HTR-8/SVneo (cell line): ENCODE data around the gene RAB25.

Source experiments
- DNase-seq: peaks from one replicate; pipeline ENCODE4 v3.0.0; 2011; ENCODE audit warnings: low spot score, mixed read lengths; ENCODE audit not compliant: insufficient read length
- FAIRE-seq: peaks from 2 replicates; lab custom pipeline; 2011; peaks lifted over from hg19 to GRCh38; lab: Jason Lieb, UNC

RAB25 gene

GRCh38 chr1:156097499-156098178 is 36.7 kb downstream of the RAB25 start:
- no peak for FAIRE-seq
- no peak for DNase-seq

DNA sequence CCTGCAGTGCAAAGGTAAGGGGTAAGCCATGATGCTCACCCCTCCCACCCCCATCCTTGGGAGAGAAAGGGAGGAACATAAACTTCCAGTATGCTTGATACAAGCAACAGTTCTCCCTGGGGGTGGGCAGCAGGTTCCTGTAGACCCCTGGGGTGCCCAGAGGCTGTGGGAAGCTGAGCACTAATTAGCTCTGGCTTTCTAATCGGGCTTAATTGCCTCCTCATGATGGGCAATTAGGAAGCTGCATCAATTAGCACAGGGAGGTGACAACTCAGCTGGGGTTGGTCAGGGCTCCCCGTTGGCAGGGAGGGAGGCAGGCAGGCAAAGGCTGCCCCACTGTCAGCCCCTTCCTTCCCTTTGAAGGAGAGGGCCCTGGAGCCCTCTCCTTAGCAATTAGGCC is 37.8 kb downstream of the RAB25 start:
- no peak for DNase-seq
- FAIRE-seq, result no peak

DNA sequence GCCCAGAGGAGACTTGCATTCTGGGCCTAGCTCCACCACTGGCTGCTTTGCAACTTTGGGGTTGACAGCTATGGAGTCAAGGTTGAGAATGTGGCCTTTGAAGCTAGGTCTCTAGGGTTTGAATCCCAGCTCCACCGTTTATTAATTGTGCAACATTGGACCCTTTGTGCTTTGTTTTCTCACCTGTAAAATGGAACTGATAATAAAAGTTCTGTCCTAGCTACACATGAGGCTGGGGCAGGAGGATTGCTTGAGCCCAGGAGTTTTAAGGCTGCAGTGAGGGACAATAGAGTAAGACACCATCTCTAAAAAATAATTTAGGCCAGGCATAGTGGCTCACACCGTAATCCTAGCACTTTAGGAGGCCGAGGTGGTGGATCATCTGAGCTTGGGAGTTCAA is 38.3 kb downstream of the RAB25 start:
- no peak for DNase-seq
- no peak for FAIRE-seq

DNA sequence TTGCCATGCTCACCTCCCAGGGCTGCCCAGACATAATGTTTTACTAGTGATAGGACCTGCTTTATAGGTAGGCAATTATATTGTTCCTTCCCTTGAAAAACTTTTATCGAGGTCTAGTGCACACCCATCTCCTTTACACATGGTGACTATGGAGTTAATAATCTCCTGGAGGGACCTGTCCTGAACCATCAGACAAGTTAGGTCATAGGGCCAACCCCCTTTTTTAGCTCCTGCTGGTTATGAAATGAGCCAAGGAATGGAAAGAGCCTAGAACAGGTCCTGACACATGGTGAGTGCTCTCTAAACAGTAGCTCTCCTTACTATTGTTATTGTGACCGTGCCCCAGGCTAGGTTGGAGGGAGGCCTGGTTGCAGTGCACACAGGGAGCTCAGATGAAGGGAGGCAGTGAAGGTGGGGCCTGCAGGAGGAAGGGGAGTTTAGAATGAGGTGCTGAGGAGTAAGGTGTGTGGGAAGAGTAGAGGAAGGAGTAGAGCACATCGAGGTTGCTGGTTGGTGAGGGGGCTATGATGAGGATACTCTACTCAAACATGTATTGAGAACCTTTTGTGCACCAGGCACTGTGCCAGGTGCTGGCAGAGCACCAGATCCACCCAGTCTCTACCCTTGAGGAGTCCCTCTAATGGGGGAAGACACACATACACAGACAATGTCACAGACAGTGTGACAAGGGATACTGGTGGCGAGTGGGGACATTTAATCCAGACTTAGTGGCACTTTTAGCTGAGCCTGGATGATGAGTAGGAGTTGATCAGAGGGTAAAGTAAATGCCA is 39.4 kb downstream of the RAB25 start:
- DNase-seq, result no peak
- FAIRE-seq, result no peak

DNA sequence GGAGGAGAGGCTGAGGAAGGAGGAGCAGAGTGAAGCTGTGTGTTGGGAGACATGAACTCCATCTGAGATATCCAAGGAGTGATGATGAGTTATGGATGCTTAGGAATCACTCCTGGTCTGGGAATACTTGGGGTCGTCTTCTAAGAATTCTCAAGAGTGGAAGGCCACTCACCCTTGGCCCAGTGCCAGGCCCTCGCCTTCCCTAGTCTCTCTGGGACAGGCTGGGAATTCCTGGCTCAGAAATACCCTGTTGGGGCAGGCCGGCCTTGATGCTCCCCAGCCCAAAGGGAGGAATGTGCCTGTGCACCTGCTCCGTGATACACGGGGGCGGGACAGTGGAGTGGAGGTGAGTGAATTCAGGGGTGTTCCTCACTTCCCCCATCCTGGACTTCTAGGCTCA is 40.9 kb downstream of the RAB25 start:
- no peak for DNase-seq
- no peak for FAIRE-seq

DNA sequence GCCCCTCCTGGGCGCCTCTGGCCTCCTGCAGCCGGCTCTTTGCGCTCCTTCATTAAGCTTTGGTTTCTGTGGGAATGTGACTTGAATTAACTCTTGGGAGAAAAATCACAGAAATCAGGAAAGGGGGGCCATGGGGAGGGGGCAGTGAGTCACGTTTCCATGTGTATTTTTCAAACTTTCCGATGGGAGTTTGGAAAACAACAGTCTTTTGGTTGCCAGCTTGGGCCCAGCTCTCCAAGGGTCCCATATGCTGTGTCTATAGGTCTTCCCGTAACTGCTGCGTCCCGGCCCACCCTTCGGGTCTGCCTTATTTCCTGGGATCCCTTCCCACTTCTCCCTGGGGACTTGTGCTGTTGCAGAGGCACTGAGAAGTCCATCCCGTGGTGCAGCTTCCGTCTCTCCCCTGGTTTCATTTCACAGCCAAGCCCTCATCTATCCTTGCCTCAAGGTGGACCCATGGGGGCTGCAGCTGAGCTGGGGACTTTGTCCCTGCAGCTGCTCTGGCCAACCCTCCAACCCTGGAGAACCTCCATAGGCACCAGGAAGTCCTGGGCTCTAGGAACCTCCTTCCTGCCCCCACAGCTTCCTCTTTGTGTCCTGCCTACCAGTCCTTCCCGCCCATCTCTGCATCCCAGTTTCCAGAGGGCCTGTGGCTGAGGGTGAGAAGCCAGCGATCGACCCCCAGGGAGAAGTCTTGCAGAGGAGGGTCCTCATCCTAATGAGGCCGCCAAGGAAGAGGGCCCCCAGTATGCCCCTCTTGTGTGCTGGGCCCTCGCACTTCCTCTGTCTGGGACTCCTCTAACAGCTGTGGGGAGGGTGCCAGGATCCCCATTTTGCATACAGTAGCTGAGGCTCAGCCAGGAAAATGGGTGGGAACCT is 41.9 kb downstream of the RAB25 start:
- no peak for FAIRE-seq
- DNase-seq, result no peak

GRCh38 chr1:156103521-156103947 is 42.6 kb downstream of the RAB25 start:
- no peak for DNase-seq
- no peak for FAIRE-seq

DNA sequence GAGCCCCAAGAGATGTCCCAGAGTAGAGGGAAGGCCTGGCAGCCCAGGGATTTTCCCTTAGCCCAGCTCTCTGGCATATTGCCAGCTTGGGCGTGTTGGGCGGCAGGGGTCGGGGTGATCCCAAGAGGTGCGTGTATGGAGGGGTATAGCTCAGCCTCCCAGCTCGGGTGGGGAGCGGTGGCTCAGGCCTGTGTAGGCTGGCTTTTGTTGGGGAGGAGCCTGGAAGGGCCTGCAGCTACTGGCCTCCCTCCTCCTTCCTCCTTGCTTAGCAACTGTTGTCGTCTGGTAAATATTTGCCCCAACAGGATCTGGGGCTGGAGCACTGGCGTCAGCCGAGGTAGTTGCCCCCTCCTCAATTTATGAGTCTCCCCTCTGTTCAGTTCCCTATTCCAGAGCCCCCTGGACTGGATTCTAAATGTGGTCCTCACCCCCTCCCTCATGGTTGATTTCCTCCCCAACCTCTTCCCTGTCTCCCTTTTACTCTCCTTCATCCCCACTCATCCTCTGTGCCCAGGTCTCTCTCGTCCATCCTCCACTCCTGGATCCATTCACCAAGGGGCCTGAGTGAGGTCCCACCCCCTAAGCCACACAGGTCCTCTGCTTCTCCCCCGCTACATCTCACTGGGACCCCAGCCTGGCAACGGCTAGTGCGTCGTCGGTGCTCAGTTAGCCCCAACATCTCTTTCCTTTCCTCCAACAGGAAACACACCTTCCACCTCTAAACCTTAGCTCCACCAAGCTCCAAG is 43.3 kb downstream of the RAB25 start:
- FAIRE-seq, result no peak
- no peak for DNase-seq

- DNase-seq, result no peak
- no peak for FAIRE-seq
These were observed 44.2 kb downstream of the RAB25 start for GRCh38 chr1:156104861-156105832.

- no peak for DNase-seq
- no peak for FAIRE-seq
These were observed 45.9 kb downstream of the RAB25 start for GRCh38 chr1:156106624-156107488.

GRCh38 chr1:156108057-156108456 is 47.1 kb downstream of the RAB25 start:
- DNase-seq (no peak), FAIRE-seq (no peak)

- no peak for FAIRE-seq
- DNase-seq, result no peak
These were observed 47.8 kb downstream of the RAB25 start for GRCh38 chr1:156108664-156109241.

DNA sequence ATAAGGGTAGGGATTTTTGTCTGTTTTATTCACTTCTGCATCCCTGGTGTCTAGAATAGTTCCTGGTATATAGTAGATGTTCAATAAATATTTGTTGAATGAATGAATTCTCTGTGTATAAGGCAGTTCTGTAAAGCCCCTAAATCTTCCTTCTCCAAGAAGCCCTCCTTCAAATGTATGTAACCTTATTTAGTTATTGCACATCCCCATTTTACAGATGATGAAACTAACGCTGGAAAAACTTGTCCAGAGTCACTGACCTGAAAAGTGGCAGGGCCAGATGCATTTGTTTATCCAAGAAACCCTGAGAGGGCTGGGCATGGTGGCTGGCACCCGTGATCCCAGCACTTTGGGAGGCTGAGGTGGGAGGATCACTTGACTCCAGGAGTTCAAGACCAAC is 49.3 kb downstream of the RAB25 start:
- DNase-seq (no peak), FAIRE-seq (no peak)

GRCh38 chr1:156111355-156111962 is 50.5 kb downstream of the RAB25 start:
- FAIRE-seq (no peak), DNase-seq (no peak)

GRCh38 chr1:156112276-156113137 is 51.5 kb downstream of the RAB25 start:
- FAIRE-seq (no peak), DNase-seq (no peak)

DNA sequence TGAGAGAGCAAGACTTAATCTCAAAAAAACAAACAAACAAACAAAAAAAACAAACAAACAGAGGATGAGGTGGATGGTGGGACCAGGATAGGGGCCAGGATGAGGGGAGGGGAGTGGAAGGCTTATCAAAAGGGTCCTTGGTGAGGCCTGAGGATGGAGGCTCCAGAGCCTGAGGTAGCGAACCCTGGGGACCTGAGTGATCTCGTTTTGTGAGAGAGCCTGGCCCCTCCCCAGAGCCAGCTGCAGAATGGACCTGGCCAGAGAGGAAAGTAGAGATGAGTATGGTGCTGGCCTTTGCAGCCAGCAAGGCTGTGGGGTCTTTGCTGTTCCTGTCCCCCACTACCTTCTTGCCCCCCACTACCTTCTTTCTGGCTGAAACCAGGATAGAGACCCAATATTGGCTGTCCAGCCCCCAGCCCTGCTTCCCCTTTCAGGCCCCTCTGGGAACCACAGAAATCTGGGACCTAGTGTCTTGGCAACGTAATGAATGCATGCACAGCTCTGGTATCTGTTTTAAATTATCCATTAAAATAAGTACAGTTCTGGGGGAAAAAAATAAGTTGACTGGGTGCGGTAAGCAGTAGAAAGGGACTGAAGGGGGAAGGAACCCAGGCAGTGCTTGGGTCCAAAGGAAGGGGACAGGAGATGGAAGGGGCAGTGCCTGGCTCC is 52.5 kb downstream of the RAB25 start:
- DNase-seq, result no peak
- FAIRE-seq, result no peak
